HG03342 (cell line): ENCODE measurements around the gene SMIM8.
"Not testable (repeated sequence)": the region's sequence is repeated elsewhere in the genome, so short reads cannot be mapped to it uniquely, and the experiment has no call there.

Experiments
- ATAC-seq: cut with Tn5 transposase; IDR thresholded peaks from one replicate; pipeline ENCODE4 v1.9.1; 2021; ENCODE audit warnings: mild to moderate bottlenecking, moderate library complexity; ENCODE audit not compliant: unreplicated experiment

The SMIM8 gene, protein sequence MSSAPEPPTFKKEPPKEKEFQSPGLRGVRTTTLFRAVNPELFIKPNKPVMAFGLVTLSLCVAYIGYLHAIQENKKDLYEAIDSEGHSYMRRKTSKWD

DNA sequence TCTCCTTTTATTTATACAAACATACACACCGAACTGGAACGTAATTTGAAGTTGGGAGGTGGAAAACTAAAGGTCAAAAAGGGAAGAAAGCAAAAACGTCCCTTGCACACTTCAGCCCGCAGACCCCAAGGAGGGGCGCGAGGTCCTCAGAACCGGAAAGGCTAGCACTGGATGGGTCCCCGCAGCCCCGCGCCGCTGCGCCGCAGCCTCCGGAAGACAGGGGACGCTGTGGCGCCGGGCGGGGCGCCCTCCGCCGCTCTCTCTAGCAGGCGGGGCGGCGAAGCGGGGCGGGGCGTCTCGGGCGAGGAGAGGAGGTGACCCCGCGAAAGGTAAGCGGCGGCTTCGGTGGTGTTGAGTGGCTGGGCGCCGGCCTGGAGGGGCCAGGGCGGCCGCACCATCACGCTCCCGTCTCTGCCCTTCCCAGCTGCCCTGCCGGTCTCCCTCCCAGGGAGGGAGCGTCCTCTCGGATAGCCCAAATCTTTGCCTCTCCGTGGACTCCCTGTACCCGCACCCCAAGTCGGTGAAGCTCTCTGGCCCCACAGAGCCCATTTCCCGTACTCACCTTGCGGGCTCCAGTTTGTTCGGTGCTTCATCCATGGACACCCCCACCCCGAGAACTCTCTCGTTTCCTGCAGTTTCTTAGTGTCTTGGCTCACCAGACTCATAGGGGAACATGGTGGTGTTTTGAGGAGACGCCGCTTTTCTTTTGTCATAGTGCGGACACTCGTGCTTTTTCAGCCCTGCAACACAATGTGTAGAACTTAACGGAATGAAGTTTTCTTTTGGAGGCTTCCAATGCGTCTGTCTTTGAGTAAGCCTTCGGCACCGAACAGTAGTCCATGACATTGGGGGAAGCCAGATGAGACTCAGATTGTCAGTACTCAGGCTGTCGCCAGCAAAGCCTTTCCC lies at the start of gene SMIM8:
SMIM8 (plus strand) TSS at position 285 of the 909 bp plus-strand sequence. CDS start 14,444 bp downstream, outside the sequence.
- ATAC-seq = peak; percentile 100

- ATAC-seq = no peak
Measured at GRCh38 chr6:87274660-87275274, 47.6 kb upstream of the SMIM8 start.

GRCh38 chr6:87276624-87277023 lies 45.8 kb upstream of the SMIM8 start:
- no peak for ATAC-seq

DNA sequence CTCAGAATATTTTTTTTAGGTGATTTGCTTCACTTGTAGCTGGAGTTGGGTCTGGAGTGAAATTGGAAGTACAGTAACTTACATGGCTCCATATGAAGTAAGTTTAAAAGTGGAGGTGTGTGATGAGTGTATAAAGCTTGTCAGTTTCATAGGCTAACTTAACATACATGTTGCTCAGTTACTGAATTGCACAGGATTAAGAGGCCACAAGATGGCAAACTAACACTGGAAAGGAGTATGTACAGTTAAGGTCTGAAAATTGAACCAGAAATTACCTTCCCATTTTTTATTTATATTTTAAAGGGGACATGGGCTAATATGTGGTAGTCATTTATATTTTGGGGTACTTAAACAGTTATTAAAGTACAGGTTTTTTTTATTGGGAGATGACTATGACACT lies 45.3 kb upstream of the SMIM8 start:
- no peak for ATAC-seq

DNA sequence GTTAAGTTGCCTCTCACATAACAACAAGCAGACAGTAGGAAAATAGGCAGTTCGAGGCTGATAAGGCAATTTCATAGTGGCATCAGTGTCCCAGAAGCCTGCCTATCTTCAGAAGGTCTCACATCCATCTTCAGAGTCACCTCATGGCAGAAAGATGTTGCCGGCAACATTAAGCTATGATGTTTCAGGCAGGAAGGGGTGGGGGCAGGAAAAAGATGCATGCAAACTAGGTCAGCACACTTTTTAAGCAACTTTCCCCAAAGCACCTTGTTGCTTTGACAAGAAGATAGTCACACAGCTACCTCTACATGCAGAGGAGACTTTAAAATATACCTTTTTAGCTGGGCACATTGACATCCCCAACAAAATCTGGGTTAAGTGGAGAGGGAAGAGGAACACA lies 43.2 kb upstream of the SMIM8 start:
- no peak for ATAC-seq

DNA sequence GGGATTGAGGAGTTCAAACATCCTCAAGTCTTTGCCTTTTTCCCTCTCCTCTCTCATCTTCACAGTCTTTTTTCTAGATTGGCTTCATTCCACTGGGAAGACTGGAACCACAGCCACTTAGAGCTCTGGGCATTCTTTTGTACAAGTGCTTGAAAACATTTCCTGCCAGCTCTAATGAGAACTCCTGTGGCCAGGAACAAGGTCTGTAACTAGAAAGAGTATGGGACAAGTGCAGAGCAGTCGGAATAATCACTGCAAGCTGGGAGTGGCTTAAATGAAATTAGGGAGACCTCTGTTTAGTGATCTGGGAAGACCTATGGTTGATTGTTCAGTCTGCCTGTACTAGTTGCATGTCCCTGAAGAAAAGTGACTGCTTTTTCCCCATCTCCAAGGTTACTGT lies 41.0 kb upstream of the SMIM8 start:
- ATAC-seq = no peak

GRCh38 chr6:87282743-87283142 lies 39.6 kb upstream of the SMIM8 start:
- no peak for ATAC-seq

DNA sequence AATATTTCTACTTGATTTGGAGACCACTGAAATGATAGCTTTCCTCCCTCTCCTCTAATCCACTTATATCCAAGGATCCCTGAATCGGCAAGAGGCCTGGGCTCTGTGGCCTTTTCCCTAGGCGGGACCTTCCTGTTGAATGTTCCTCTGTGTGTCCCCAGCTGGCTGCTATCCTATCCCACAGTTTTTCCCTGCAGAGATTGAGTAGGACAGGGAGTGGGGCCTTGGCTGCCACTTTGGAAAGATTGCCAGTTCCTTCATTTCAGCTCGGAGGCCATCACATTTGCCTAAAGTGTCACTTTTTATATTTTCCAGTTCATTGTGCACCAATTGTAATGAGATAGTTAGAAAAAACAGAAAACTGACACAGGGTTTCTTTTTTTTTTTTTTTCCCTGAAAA lies 38.9 kb upstream of the SMIM8 start:
- ATAC-seq = no peak

- ATAC-seq = no peak
Measured at GRCh38 chr6:87287251-87287650, 35.1 kb upstream of the SMIM8 start.

- no peak for ATAC-seq
Measured at GRCh38 chr6:87289571-87289970, 32.8 kb upstream of the SMIM8 start.

- ATAC-seq = no peak
Measured at GRCh38 chr6:87291883-87292282, 30.5 kb upstream of the SMIM8 start.

DNA sequence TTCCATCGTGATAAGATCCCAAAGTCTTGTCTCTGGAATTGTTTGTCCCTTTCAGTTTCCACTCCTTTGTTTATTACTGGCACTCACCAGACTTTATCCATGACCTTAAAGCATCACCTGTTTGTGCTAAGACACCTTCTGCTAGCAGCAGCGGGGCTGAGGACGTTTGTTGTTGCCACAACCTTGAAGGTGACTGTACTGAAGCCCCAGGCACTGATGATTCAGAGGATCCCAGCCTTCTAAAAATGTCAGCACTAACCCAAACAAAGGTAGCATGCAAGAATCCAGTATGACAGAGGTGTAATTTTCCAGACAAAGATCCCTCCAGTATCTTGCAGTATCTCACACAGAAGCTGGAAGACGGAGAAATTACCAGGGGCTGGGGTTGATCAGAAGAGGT lies 28.9 kb upstream of the SMIM8 start:
- ATAC-seq = no peak

- ATAC-seq = no peak
Measured at GRCh38 chr6:87297119-87297518, 25.3 kb upstream of the SMIM8 start.

- not testable (repeated sequence) for ATAC-seq
Measured at GRCh38 chr6:87301277-87301676, 21.1 kb upstream of the SMIM8 start.

DNA sequence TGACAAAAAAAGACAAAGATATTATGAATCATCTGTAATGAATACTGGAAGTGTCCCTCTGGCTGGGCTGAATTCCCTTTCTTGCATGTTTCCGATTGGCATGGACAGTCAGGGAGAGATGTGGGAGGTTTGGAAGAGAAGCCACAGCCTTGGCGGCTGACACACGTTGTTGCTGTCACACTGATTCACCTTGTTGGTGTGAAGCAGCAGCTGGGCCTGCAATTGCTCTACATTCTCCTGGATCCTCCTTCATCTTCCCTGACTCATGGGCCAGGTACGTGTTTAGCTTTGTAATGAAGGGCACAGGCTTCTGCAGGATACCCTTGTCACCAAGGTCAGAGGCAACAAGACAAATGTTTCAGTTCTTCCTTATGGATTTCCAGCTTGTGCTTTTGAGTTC lies 13.4 kb upstream of the SMIM8 start:
- ATAC-seq = no peak

GRCh38 chr6:87312860-87313259 lies 9.5 kb upstream of the SMIM8 start:
- ATAC-seq = no peak

- no peak for ATAC-seq
Measured at GRCh38 chr6:87315071-87315470, 7.3 kb upstream of the SMIM8 start.

DNA sequence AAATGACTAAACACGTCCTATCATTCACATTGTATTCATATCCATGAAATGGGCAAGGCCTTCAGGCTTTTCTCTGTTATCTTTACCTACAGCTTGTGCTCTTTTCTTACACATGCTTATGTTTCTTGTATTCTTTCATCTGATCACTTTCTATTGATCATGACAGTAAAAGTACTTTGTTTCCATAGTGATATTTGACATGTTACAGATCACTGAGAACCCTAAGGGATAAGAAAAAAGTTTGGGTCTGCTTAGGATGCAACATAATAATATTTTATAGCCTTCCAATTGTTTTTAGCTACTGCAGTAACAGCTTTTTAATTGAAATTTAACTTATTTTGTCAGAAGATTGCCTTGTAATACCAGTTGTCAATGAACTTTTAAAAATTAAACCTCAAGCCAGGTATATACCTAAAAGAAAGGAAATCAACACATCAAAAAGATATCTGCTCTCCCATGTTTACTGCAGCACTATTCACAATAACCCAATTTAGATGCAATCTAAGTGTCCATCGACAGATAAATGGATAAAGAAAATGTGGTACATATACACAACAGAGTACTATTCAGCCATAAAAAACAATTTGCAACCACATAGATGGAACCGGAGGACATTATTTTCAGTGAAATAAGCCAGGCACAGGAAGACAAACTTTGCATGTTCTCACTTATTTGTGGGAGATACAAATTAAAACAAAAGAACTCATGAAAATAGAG lies 3.0 kb upstream of the SMIM8 start:
- no peak for ATAC-seq

GRCh38 chr6:87323880-87324279 lies 1.5 kb downstream of the SMIM8 start:
- not testable (repeated sequence) for ATAC-seq

DNA sequence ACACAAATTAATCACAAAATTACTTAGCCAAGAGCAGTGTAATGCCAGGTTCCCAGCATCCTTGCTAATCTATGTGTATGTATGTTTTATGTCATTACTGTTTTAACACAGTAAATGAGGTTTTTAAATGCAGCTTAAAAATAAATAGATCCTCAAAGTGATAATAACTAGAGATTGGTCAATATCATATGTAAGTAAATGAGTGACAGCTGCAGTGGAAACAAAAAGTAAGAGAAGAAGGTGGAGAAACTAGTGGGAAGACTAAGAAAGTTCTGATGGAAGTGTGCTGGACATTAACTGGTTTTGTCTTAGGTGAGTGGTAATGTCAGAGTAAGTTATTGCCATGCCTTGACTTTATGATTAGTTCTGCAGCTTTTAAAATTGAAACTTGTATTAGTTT lies 8.6 kb downstream of the SMIM8 start:
- ATAC-seq = no peak

- no peak for ATAC-seq
Measured at GRCh38 chr6:87333033-87333432, 10.6 kb downstream of the SMIM8 start.
